ENCODE measurements around the gene CRYBG2. TPM values are rescaled to one million over a fixed set of nuclear protein-coding genes. Genes with fewer than 3 reads are reported as not detected.
"Not testable (repeated sequence)": the region's sequence is repeated elsewhere in the genome, so short reads cannot be mapped to it uniquely, and the experiment has no call there.

CRYBG2 gene
- total RNA-seq, 2 donors from 2014 or later, result 0.52 TPM; not detected in 1

DNA sequence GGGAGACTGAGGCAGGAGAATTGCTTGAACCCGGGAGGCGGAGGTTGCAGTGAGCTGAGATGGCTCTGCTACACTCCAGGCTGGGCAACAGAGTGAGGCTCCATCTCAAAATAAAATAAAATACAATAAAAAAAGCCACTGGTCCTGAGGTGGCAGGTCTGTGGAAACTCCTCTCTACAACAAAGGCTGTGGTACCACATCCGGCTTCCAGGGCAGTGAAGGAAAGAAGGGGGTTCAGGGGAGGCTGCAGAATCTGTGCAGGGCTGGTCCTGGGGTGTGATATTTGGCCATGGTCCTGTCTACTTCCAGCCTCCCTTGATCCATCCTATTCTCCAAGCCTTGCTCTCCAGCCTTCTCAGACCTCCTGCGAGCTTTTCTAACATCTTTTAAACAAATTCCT lies 19.4 kb upstream of the CRYBG2 start:
- intact Hi-C loops (cut with DNase I), result no loop called here
- DNase-seq (ENCODE audit: low spot score), result no peak

DNA sequence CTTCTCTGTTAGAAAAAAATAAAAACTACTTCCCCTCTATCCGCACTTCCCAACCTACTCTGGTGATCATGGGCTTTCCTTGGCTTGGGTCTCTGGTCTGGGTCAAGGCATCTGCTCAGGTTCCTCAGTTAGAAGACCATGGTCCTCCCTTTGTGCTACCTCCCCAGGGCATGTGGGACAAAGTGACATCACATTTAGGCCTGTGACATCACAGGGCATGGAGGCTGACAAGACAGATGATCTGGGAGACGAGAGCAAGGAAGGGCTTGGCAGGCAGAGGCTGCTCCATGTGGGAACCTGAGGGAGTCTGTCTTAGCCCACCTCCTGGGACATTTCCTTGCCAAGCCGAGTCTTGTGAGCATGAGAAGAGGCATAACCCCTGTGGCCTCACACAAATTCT lies 18.7 kb upstream of the CRYBG2 start, which contains the start of gene ZNF683:
ZNF683 (minus strand) TSS at position 140 of the 400 bp plus-strand sequence. CDS start 4,179 bp downstream, outside the sequence.
- DNase-seq (ENCODE audit: low spot score); intact Hi-C loops (cut with DNase I): not testable (repeated sequence)

DNA sequence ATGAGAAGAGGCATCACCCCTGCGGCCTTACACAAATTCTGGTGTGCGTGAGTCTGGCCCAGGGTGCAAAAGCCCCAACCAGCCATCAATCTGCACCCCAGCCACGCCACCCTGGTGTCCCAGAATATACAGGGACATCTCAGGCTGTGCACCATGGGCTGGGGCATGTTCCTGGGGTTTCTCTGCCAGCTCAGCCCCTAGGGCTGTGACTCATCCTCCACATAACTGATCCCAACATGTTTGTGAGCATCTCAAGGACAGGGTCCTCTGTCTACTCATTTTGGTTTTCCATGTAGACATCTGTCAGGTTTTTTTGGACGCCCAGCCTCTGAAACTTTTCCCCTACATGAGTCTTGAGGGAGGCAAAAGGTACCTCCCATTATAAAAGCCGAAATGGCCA lies 18.1 kb upstream of the CRYBG2 start:
- intact Hi-C loops (cut with DNase I), result no loop called here
- no peak for DNase-seq (ENCODE audit: low spot score)

DNA sequence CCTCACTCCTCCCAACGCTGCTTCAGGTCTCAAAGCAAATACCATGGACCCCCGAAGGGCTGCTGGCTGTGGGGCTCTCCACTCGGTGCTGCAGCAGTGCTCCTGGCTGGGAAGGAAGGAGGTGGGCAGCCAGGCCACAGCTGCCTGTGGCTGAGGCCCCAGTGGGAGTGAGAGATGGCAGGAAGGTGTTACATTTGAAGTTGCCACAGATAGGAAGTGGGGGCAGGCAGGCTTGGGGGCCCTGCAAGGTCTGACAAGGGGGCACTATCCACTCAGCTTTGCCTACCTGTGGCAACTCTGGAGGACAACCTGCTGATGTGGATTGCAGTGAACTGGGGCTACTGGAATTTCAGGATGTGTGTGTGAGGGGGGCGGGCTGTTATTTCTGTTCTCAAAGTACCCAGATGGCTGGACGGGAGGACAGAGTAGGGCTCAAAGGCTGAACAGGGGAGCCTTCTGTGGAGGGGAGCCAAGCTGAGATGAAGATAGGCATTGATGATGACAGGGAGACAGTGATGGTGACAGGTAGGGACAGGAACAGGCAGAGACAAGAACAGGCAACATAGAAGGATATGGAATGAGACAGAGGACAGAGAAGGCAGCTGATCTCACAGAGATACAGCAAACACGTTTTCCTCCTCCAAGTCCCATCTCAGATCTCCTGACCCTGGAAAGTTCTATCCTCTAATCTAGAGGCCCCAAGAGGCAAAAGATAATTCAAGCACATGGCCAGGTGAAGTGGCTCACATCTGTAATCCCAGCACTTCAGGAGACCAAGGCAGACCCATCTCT lies 16.9 kb upstream of the CRYBG2 start:
- intact Hi-C loops (cut with DNase I), result no loop called here
- DNase-seq (ENCODE audit: low spot score), result no peak

DNA sequence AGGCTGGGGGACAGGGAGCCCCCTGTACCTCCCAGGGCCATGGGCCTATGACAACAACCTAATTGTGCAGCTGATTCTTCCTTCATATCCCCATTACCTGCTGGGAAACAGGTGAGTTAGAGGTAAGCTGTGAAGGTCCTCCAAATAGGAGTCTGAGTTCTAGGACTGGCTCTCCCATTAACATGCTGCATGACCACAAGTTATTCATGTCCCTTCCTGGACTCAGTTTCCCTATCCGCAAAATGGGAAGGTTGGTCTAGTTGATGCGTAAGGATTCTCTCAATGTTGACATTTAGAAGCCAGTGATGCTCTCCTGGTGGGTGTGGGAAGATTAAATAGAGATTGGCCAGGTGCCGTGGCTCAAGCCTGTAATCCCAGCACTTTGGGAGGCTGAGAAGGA lies 14.6 kb upstream of the CRYBG2 start:
- no peak for DNase-seq (ENCODE audit: low spot score)
- intact Hi-C loops (cut with DNase I), result no loop called here

DNA sequence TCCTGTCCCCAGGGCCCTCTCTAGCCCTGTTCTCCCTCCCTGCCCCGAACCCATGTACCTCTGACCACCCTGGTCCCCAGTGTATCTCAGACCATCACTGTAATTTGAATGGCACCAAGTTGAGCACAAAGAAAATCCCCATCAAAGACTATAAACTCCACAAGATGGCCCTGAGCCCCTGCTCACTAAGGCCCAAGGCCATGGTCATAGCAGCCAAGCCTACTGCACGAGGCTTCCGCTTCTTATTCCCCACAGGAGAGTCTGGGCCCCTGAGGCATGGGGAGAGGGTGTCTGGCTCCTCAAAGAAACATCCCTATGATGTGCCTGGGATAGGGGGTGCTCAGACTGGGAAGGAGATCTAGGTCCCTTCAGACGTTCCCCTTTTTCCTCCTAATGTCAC lies 14.1 kb upstream of the CRYBG2 start:
- no peak for DNase-seq (ENCODE audit: low spot score)
- intact Hi-C loops (cut with DNase I), result no loop called here

DNA sequence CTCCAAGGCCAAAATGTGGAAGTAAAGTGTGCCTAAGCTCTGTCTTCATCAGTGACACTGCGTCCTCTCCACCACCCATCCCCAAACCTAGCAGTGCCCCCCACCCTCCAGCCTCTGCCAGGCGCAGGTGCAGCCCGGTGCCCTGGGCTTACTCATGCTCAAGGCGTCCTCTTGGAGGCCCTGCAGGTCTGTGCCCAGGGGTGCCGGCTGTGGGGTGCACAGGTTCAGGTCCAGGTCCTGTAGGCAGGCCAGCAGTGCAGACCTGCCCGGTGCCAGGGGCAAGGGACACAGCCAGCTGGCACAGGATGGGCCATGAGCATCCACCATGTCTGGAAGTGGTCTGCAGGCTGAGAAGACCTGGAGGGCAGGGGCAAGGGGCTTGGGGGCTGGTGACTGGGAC lies 13.5 kb upstream of the CRYBG2 start:
- intact Hi-C loops (cut with DNase I), result no loop called here

DNA sequence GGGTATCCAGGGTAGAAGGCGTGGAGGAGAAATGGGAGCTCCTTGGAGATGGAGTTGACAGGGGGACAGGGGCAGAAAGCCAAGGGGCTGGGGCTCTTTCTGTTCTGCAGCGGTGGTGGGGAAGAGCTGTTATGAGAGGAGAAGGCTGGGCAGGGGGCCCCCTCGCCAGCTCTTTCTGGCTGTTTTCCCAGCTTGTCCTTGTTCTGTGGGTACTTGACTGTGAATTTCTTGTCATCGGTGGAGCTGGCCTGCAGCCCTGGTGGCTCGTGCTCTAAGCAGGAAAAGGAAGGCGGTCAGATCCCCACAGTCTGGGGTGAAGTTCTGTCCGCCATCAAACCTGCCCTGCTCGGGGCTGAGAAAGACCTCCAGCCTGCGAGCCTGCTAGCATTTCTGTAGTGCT lies 11.0 kb upstream of the CRYBG2 start:
- intact Hi-C loops (cut with DNase I), result no loop called here
- no peak for DNase-seq (ENCODE audit: low spot score)

More for the DNA sequence above, 13.5 kb upstream of the CRYBG2 start:
- no peak for DNase-seq (ENCODE audit: low spot score)

DNA sequence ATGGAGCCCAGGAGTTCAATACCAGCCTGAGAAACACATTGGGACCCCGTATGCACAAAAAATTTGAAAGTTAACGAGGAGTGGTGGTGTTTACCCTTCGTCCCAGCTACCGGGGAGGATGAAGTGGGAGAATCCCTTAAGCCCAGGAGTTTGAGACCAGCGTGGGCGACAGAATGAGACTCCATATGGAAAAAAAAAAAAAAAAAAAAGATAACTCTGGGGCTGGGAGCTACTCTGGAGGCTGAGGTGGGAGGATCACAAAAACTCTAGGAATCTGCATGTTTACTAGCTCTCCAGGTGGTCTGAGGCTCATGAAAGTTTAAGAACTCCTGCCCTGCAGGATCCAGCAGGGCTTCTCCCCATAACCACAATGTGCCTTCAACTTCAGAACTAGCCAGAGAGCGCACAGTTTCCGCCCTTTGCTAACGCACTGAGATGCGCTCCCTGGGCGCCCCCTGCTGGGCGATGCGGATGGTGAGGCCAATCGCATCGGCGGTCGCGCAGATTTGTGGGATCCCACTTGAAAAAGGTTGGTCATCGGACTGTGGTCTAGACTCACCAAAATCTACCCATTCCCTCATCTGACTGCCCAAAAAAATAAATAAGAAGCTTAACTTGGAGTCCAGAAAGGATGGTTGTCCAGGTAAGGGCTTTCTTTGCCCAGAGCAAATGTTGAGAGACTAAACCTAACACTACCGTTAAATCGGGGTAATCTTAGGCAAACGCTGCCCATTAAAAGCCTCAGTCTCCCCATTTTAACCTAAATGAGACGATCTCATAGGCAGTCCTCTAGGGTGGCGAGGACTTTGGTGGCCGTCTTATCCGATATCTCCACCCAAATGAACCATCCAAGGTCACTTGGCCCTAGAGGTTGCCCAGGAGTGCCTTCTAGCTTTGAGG lies 9.9 kb upstream of the CRYBG2 start:
- intact Hi-C loops (cut with DNase I), result no loop called here
- peak; percentile 95 for DNase-seq (ENCODE audit: low spot score)

DNA sequence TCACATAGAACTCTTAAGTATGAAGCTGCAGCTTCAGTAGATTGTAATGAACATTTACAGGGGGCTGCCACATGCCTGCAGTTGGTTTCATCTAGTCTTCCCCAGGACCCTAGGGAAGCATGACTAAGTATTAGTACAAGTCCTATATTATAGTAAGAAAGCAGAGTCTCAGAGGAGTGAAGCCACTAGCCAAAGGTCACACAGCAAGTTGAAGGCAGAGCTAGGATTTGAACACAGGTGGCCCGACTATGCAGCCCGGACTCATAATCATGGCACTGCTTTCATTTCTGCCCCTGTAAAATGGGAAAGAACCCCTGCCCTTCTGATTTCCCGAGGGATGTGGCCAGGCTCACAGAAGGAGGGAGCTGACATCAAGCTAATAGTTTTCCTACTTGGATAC lies 8.4 kb upstream of the CRYBG2 start:
- intact Hi-C loops (cut with DNase I), result no loop called here

DNA sequence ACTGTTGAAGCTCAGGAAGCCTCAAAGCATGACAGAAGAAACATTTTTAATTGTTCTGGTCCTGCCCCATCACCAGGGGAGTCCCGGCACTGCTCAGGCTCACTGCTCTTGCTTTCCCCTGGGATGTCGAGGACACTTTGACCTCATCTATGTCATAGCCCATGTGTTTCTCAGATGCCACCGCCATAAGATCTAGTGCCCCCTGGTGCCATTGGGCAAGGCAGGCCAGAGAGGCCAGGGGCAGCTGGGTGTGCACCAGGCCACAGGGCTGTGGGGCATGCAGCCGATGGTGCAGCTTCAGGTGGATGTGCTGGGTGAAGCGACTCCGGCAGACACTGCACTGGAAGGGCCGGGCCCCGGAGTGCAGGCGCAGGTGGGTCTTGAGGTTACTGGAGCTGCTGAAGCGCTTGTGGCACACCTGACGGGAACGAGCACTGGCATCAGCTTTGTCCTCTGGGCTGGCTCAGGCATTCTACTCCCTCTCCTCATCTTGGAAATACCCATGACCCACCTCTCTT lies 7.7 kb upstream of the CRYBG2 start:
- intact Hi-C loops (cut with DNase I), result no loop called here
- DNase-seq (ENCODE audit: low spot score), result no peak

More for the DNA sequence above, 8.4 kb upstream of the CRYBG2 start:
- DNase-seq (ENCODE audit: low spot score), result no peak

DNA sequence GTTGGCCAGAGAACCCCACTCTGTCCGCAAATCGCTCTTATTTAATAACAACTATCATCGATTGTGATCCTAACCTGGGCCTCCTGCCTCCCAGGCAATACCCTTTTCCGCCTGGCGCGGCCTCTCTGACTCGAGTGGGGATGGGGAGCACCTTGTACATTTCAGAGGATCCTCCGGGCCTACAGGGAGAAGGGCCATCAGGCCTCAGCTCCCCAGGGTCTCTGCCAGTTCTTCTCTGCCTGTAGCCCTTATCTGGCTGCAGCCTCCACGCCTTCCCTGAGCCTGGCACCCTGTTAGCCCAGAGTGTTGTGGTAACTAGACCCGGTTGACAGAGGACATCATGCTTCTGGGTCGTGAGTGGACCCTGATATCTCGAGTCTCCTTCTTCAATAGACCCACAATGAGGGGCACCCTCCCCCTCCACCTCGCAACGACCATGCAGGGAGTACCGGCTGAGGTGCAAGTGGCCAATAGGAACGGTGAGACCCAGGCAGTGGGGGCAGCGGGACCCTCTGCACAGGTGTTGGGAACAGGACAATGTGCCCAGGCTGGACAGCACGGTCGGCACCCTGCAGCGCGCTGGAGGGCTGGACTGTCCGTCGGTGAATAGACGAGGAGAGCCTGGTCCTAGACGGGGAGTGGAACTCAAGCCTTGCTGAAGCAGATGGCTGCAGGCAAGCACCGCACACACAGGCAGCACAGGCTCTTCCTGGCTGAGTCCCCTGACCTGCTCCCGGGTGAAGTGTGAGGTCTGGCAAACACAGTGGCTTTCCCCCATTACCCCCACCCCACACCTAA lies 7.1 kb upstream of the CRYBG2 start:
- no peak for DNase-seq (ENCODE audit: low spot score)
- intact Hi-C loops (cut with DNase I), result loop anchor here in 1 of 2 donors (1.0 kb wide), 1 partner anchor 14 kb away; no protein-coding TSS in a partner anchor

DNA sequence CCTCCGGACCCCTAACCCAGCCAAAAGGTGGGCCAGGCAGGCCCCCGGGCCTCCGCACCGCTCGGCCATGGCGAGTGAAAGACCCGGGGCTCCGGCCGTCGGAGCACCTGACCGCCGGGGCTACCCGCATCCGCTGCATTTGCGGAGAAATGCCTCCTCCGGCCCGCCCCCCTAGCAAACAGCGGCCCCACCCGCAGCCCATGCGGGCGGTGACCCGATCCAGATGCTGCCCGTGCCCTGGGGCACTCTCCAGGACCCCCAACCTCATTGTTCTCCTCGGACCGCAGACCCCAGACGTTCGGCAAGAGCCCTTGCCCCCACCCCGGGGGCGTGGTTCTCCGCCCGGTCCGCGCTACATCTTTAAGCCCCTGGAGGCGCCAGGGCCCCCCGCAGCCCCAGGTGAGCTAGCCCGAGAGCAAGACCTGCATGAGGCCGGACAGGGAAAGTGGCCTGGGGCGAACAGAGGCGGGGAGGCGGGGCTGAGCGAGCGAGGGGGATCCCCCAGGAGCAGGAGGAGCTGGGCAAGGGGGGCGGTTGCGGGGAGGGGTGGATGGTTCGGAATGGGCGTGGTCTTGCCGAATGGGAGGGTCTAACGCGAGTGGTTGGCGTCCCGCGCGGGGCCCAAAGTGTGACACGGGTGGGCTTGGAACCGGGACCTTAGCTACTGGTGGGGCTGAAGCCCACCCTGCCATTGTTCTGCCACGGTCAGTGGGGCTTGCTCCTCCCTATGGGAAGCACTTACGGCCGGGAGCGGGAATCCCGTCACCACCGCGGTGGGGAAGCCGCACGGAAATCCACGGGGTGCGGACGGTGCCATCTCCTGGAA lies 6.3 kb upstream of the CRYBG2 start:
- DNase-seq (ENCODE audit: low spot score), result no peak
- intact Hi-C loops (cut with DNase I), result loop anchor here in 1 of 2 donors (1.0 kb wide), 1 partner anchor 13 kb away; no protein-coding TSS in a partner anchor

DNA sequence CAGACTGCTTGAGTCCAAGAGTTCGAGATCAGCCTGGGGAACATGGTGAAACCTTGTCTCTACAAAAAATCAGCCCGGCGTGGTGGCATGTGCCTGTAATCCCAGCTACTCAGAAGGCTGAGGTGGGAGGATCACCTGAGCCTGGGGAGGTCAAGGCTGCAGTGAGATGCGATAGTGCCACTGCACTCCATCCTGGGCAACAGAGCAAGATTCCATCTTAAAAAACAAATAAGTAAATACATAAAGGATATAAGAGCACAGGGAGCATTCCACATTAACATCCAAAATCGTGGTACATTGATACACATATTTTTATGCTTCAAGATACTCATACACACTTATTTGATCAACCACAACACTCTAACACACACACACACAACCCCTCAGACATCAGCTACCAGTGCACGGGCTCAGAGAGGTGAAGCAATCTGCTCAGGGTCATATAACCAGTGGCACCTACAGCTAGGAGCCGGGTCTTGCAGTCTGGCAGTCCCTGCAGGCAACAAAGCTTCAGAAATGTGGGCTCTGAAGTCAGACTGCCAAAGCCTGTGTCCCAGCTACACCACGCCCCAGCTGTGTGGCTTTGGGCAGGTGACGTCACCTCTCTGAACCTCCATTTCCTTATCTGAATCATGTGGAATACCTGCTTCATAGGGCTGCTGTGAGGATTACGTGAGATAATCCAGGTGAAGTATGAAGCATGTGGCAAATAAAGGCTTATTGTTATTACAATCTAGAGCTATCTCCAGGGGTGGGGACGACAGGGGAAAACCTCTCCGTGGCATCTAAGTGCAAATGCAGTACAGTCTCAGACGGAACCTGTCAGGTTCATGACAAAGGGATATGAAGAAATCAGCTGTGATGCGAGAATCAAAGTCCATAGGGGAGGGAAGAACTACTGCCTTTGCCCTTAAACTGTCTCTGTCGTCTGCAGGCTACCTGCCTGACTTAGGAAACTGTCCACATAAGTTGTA lies 4.8 kb upstream of the CRYBG2 start:
- DNase-seq (ENCODE audit: low spot score), result no peak
- intact Hi-C loops (cut with DNase I), result no loop called here

DNA sequence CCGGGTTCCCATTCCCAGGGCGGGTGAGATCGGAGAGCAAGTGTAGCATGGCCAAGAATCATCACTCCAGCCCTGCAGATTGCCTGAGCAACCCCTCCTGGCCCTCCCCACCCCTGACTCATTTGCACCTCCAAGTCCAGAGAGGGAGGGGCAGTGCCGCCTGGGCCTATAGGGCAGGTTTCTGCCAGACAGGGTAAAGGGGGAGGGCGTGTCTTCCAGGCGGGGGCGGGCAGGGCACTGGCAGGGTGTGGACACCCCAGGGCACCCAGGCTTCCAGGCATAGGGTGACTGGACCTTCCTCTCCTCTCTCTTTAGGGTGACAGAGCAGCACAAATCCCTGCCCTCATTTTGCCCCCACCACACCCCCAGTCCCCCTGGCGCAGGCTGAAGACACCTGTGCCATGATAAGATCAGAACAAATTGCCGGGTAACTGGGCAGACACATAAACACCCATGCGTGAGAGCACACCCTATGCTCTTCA lies 3.2 kb upstream of the CRYBG2 start:
- no peak for DNase-seq (ENCODE audit: low spot score)
- intact Hi-C loops (cut with DNase I), result no loop called here

DNA sequence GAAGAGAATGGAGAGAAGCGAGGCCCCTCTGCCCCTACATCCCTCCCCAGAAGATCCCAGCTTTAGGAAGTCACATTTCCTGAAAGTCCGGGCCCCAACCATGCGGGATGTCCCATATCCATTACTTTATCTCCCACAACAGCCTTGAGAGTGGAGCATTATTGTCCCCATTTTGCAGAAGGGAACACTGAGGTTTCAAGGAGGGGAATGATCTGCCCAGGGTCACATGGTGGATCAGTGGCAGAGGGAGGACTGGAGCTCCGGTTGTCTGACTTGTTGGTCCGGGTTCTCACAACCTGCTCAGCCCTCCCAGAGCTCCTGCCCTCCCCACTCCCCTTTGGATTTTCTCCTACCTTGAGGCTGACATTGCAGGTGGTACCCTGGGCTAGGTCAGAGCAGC lies 2.2 kb upstream of the CRYBG2 start:
- DNase-seq (ENCODE audit: low spot score), result no peak
- intact Hi-C loops (cut with DNase I), result no loop called here

DNA sequence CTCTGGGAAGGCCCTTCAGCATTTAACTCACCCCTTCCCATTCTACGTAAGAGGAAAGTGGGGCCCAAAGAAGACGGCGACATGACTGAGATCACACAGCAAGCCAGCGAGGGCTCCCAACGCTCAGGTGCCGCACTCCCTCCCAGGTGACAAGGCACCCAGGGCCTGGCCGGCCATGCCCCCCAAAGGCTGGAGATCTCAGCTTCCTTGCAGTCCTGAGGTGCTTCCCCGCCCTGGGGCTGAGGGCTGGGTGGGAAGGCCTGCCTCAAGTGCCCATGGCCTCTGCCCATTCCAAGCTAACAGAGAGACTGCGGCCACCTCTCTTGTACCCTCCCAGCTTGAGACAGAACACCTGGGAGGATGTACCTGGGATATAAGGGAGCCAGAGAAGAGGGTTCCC lies 1.0 kb upstream of the CRYBG2 start:
- no peak for DNase-seq (ENCODE audit: low spot score)
- intact Hi-C loops (cut with DNase I), result no loop called here
